Body of pancreas (tissue), 4 donors: Measurements from ENCODE around the gene SCFD2. TPM values are rescaled to one million over a fixed set of nuclear protein-coding genes. Genes with fewer than 3 reads are reported as not detected.
"Not testable (repeated sequence)": the region's sequence is repeated elsewhere in the genome, so short reads cannot be mapped to it uniquely, and the experiment has no call there.

Experiments used
- ATAC-seq: fragments of 150-250 bp; one replicate; pipeline ENCODE4 v1.9.1; 2016
- DNase-seq, 4 donors: peaks; one replicate each; pipeline ENCODE4 v3.0.0-alpha.2; 2019
- H3K27ac ChIP-seq, 4 donors: fragments of 200-600 bp; sonication (generic); 1 replicate in 3 of 4; 2 replicates in 1 of 4; pipeline versions ENCODE4 v1.5.1 to v1.6.1; 2016 to 2019; ENCODE audit warnings: mild to moderate bottlenecking in 1 of 4, mixed read lengths in 1 of 4, moderate library complexity in 1 of 4
- H3K27me3 ChIP-seq, 2 donors: fragments of 200-600 bp; sonication (generic); one replicate each; pipeline ENCODE4 v1.6.0; 2016; ENCODE audit warnings: mild to moderate bottlenecking in 1 of 2
- H3K36me3 ChIP-seq, 2 donors: fragments of 200-600 bp; sonication (generic); replicated peaks in 1 of 2; 2 replicates each; pipeline ENCODE4 v1.5.1; 2016; ENCODE audit warnings: low read depth in 2 of 2; ENCODE audit not compliant: insufficient read depth in 1 of 2
- H3K4me1 ChIP-seq: fragments of 200-600 bp; sonication (generic); one replicate; pipeline ENCODE4 v1.6.0; 2016
- H3K4me3 ChIP-seq, 2 donors: fragments of 200-600 bp; sonication (generic); 1 replicate in 1 of 2; 2 replicates in 1 of 2; pipeline ENCODE4 v1.5.1; 2016 to 2019
- H3K9me3 ChIP-seq, 3 donors: fragments of 200-600 bp; sonication (generic); 1 replicate in 2 of 3; 2 replicates in 1 of 3; pipeline ENCODE4 v1.5.1; 2016
- CTCF ChIP-seq, 7 experiments: fragments of 450-650 bp in 4 of 7; fragments of 200-600 bp in 3 of 7; sonication (generic) in 3 of 7; IDR thresholded peaks; one replicate each; pipeline ENCODE4 v1.5.1; 2016 to 2019; ENCODE audit warnings: antibody characterized with exemption in 7 of 7
- POLR2A ChIP-seq, 3 donors: fragments of 450-650 bp; IDR thresholded peaks; one replicate each; pipeline ENCODE4 v1.6.1; 2016; ENCODE audit warnings: antibody characterized with exemption in 3 of 3, mild to moderate bottlenecking in 2 of 3
- WGBS, 2 donors: methylation state at CpG; one replicate each; pipeline ENCODE4 v1.1.5; 2017; 5-methylcytosine and 5-hydroxymethylcytosine counted together
- intact Hi-C: fragments of 100-400 bp; cut with DNase I; formaldehyde crosslinking; loops from one replicate; pipeline ENCODE4 v1.15.1; 2023
- total RNA-seq, 2 donors: library from RNA; depleted of rRNA; stranded (reverse); fragments of >200 nt; gene quantifications; one replicate each; pipeline ENCODE4 v1.1.0, GENCODE V29; 2016

SCFD2 gene
- total RNA-seq, 2 donors from 2014 or later, result 17.9 to 53.7 TPM

DNA sequence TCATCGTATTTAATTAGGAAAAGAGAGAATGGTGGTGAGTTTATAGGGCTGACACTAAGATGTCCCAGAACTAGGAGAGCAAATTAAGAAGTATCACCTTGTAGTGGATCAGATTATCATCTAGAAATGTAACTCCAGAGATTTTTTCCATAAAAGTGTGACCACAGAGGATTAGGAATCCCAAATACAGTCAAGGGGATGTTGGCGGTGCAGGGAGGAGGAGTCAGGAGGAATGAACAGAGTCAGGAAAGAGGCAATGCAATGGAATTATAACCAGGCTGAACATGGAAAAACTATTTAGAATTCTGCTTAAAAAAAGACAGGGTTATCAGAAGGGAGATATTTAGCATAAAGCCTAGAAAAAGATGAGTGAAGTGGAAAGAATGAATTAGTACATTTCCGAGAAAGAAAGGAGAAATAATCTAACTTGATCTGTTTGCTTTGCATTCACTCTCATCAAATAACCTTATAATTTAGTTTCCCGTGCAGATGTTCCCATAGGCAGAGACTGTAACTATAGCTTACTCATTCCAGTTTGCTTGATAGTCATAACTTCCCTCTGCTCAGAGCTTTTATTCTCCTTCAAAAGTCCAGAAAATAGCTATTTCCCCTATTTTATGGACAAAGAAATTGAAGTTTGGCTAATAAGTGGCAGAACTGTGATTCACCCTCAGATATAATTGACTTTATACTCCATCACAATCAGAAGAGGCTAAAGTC is 56.4 kb downstream of the SCFD2 start:
- intact Hi-C loops, result no loop called here
- DNase-seq, result no peak
- H3K9me3 ChIP-seq, result no peaks in the 10 kb centered on the region
- ATAC-seq, result no peak
- H3K36me3 ChIP-seq, result no peaks in the 10 kb centered on the region
- 91 to 93% methylated on average over 4 of the region's 4 CpGs for WGBS, 2 donors
- no peak for TF ChIP-seq POLR2A (IDR thresholded peaks at IDR 0.05)
- TF ChIP-seq CTCF (IDR thresholded peaks at IDR 0.05), result no peak
- no peak overlapping the region for H3K4me3 ChIP-seq
- H3K27me3 ChIP-seq, result no peaks in the 10 kb centered on the region
- H3K4me1 ChIP-seq, result no peaks in the 10 kb centered on the region
- no peak overlapping the region for H3K27ac ChIP-seq

DNA sequence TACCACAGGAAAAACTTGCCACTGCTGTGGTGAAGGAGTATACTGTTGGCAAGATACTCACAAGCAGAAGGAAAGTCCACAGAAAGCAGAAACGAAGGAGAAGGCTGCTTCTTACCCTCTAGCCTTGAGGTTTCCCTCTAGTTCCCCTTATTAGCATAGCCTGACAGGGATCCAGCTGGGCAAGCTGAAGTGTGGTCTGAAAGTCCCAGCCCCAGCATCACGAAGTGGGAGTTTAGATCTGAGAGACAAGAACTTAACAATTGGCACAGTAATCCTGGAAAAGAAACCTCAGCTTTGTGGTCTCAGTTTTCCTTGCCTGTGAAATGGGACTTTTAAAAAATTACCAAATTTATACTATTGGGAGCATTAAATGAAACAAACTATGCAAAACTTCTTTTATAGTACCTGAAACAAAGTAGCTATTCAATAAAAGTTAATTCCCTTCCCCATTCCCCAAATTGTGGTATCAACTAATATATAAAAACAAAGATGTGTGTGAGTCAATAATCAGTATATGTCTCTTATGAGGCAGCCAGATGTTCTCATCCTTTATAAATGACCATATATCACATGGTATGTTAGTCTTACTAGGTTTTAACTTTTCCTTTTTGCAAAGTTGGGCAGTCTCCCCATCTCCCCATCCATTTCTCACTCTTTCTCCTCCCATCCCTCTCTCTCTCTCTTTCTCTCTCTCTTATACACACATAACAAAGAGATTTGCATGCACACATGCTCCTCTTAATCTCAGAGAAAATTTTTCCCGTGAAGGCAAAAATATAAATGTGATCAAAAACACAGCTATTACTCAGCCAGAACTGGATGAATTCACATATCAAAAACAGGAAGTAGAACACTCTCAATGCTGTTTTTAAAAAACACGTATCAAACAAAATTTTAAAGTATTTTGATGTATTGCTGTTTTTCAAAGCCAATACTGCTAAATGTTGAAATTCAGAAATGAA is 57.8 kb downstream of the SCFD2 start:
- Histone ChIP-seq H3K4me1 (no peaks in the 10 kb centered on the region), H3K9me3 (no peaks in the 10 kb centered on the region), H3K27ac (no peak overlapping the region), H3K27me3 (no peaks in the 10 kb centered on the region), H3K36me3 (no peaks in the 10 kb centered on the region), H3K4me3 (no peak overlapping the region)
- TF ChIP-seq POLR2A (IDR thresholded peaks at IDR 0.05), result no peak
- TF ChIP-seq CTCF (IDR thresholded peaks at IDR 0.05), result no peak
- intact Hi-C loops, result no loop called here
- 51 to 69% methylated on average over 4 of the region's 4 CpGs for WGBS, 2 donors
- no peak for DNase-seq
- ATAC-seq, result no peak

DNA sequence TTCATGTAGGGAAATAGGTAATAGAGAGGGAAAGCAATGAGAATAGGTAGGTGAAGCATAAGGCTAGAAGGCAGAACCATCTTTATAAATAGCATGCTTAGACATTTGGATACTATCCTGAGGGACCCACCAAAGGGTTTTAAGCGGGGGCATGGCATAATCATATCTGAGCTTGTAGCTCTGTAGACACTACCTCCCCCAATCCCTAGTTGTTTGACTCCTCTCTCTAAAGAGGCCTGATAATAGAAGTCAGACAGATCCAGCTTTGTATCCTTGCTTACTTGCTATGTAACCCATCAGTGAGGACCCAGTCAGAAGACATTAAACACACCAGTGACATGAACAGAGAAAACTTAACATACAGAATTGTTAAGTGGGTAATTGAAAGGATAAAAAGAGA is 58.7 kb downstream of the SCFD2 start:
- WGBS, 2 donors, result 88 to 94% methylated on average over 1 of the region's 1 CpG
- H3K4me3 ChIP-seq, result no peak overlapping the region
- no peak overlapping the region for H3K27ac ChIP-seq
- ATAC-seq (no peak), DNase-seq (no peak)
- intact Hi-C loops, result no loop called here
- H3K27me3 ChIP-seq, result no peaks in the 10 kb centered on the region
- H3K36me3 ChIP-seq, result no peaks in the 10 kb centered on the region
- TF ChIP-seq POLR2A (IDR thresholded peaks at IDR 0.05) (no peak), CTCF (IDR thresholded peaks at IDR 0.05) (no peak)
- H3K4me1 ChIP-seq, result no peaks in the 10 kb centered on the region
- no peaks in the 10 kb centered on the region for H3K9me3 ChIP-seq

- 80 to 92% methylated on average over 2 of the region's 2 CpGs for WGBS, 2 donors
- TF ChIP-seq CTCF (IDR thresholded peaks at IDR 0.05) (no peak), POLR2A (IDR thresholded peaks at IDR 0.05) (no peak)
- H3K4me1 ChIP-seq, result no peaks in the 10 kb centered on the region
- DNase-seq, result no peak
- no peaks in the 10 kb centered on the region for H3K27me3 ChIP-seq
- H3K36me3 ChIP-seq, result no peaks in the 10 kb centered on the region
- no peak overlapping the region for H3K27ac ChIP-seq
- H3K9me3 ChIP-seq, result no peaks in the 10 kb centered on the region
- no peak overlapping the region for H3K4me3 ChIP-seq
- no peak for ATAC-seq
- intact Hi-C loops, result no loop called here
Measured at GRCh38 chr4:53306729-53307128, 59.1 kb downstream of the SCFD2 start.

DNA sequence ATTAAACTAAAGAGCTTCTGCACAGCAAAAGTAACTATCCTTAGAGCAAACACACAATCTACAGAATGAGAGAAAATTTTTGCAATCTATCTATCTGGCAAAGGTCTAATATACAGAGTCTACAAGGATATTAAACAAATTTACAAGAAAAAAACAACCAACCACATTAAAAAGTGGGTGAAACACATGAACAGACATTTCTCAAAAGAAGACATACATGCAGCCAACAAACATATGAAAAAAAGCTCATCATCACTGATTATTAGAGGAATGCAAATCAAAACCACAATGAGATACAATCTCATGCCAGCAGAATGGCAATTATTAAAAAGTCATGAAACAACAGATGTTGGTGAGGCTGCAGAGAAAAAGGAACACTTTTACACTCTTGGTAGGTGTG is 73.7 kb downstream of the SCFD2 start:
- H3K36me3 ChIP-seq, DNase-seq, intact Hi-C loops, H3K27ac ChIP-seq, H3K27me3 ChIP-seq, H3K4me3 ChIP-seq, ATAC-seq, H3K4me1 ChIP-seq, H3K9me3 ChIP-seq: not testable (repeated sequence)
